ENCODE data around the gene RMDN3. TPM values are rescaled to one million over a fixed set of nuclear protein-coding genes. Genes with fewer than 3 reads are reported as not detected.
A peak's percentile ranks its signal among the peaks of the same experiment; 100 is the strongest.

RMDN3 gene
- 38.2 TPM for total RNA-seq
- polyA plus RNA-seq (ENCODE audit: insufficient read depth, low read depth, low replicate concordance) = 34.9 TPM
- long read RNA-seq, donor 1, transcript RMDN3-202 (13 exons, 2,251 nt) = major isoform, 11 of 13 reads
- long read RNA-seq, donor 1, partial matches to known transcripts = 0 of 13 reads
- long read RNA-seq, donor 1, other reads (novel, unspliced or antisense) = 0 of 13 reads
- long read RNA-seq, donor 2, transcript RMDN3-202 (13 exons, 2,251 nt) = major isoform, 6 of 8 reads
- long read RNA-seq, donor 2, partial matches to known transcripts = 0 of 8 reads
- long read RNA-seq, donor 2, other reads (novel, unspliced or antisense) = 0 of 8 reads
- long read RNA-seq, donor 3, transcript RMDN3-202 (13 exons, 2,251 nt) = major isoform, 7 of 7 reads
- long read RNA-seq, donor 3, partial matches to known transcripts = 0 of 7 reads
- long read RNA-seq, donor 3, other reads (novel, unspliced or antisense) = 0 of 7 reads
- long read RNA-seq, donor 4, transcript RMDN3-202 (13 exons, 2,251 nt) = major isoform, 6 of 8 reads
- long read RNA-seq, donor 4, partial matches to known transcripts = 0 of 8 reads
- long read RNA-seq, donor 4, other reads (novel, unspliced or antisense) = 0 of 8 reads
- long read RNA-seq, donor 5 = 0 reads
- long read RNA-seq, donor 6, partial matches to known transcripts = 0 of 2 reads
- long read RNA-seq, donor 6, other reads (novel, unspliced or antisense) = 0 of 2 reads
- long read RNA-seq, donor 7, transcript RMDN3-202 (13 exons, 2,251 nt) = major isoform, 29 of 55 reads
- long read RNA-seq, donor 7, partial matches to known transcripts = 5 of 55 reads
- long read RNA-seq, donor 7, other reads (novel, unspliced or antisense) = 16 of 55 reads
- long read RNA-seq, donor 8, partial matches to known transcripts = 0 of 2 reads
- long read RNA-seq, donor 8, other reads (novel, unspliced or antisense) = 0 of 2 reads
- long read RNA-seq, donor 9, partial matches to known transcripts = 0 of 1 reads
- long read RNA-seq, donor 9, other reads (novel, unspliced or antisense) = 0 of 1 reads
- long read RNA-seq, donor 10, transcript RMDN3-202 (13 exons, 2,251 nt) = major isoform, 9 of 12 reads
- long read RNA-seq, donor 10, partial matches to known transcripts = 0 of 12 reads
- long read RNA-seq, donor 10, other reads (novel, unspliced or antisense) = 0 of 12 reads

DNA sequence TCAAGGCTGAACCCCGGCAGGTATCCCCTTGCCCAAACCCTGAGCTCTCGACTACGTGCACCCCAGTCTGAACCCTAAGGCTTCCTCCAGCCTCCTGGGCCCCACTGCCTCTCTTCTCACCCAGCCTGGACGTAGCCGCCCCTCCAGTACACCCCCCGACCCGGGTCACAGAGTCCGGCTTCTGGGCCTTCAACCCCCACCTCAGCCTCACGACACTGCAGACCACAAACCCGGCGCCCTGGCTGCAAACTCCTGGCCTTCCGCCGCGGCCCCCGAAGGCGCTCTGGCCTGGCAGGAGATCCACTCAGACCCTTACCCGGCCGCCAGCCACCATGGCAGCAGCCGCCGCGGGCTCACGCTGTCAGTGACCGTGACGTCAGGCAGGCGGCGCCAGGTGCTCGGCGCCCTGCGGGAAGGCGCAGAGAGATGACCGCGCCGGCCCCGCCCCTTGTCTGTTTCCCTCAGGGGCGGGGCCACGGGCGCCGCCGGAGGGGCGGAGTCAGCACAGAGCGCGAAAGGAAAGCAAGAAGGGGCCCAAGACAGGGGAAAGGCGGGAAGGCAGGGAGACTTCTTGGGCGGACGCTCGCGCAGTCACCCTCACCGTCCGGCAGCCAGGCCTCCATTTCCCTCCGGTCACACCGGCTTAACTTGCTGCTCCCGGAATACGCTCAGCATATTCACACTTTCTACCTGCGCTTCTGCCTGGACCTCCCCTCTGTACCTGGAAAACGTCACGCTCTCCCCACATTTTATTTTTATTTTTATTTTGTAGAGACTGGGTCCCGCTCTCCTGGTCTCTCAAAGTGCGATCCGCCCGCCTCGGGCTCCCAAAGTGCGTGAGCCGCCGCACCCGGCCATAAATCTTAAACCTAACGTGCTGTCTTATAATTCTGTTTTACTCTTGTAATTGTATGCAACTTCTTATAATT is at the start of gene RMDN3:
RMDN3 (minus strand) TSS at position 372 of the 929 bp plus-strand sequence. CDS start 471 bp downstream, outside the sequence.
- H3K27ac ChIP-seq (ENCODE audit: low read depth in 2 of 2, low read length in 2 of 2) = peak within 1 kb of the TSS; percentile 65 to 74
- peak within 1 kb of the TSS; percentile 91 to 92 (median 92) for H3K9ac ChIP-seq (ENCODE audit: low read length in 3 of 3)
- FAIRE-seq = no peak
- H3K4me1 ChIP-seq (ENCODE audit: control insufficient read depth in 2 of 3, insufficient read depth in 2 of 3, low read depth in 1 of 3, low read length in 3 of 3) = peaks cover 0 to 3% (median 0%) of the 10 kb centered on the region in 3 donors
- no peaks in the 10 kb centered on the region for H3K9me3 ChIP-seq (ENCODE audit: control insufficient read depth in 2 of 3, insufficient read depth in 1 of 3, low read length in 3 of 3)
- intact Hi-C loops (cut with DNase I) = no loop called here
- peaks cover 6 to 18% (median 13%) of the 10 kb centered on the region in 3 donors for H3K36me3 ChIP-seq (ENCODE audit: control insufficient read depth in 2 of 3, insufficient read depth in 3 of 3, low read length in 3 of 3)
- DNase-seq = peak; percentile 95 to 98 (median 97)
- H3K4me3 ChIP-seq (ENCODE audit: low read length in 3 of 3) = peak within 1 kb of the TSS; percentile 85 to 95 (median 94)
- TF ChIP-seq CTCF (IDR thresholded peaks at IDR 0.05; ENCODE audit: borderline replicate concordance, extremely low read depth, insufficient read depth) = peak; percentile 20
- H3K27me3 ChIP-seq (ENCODE audit: control insufficient read depth, insufficient read depth, low read length) = no peaks in the 10 kb centered on the region

DNA sequence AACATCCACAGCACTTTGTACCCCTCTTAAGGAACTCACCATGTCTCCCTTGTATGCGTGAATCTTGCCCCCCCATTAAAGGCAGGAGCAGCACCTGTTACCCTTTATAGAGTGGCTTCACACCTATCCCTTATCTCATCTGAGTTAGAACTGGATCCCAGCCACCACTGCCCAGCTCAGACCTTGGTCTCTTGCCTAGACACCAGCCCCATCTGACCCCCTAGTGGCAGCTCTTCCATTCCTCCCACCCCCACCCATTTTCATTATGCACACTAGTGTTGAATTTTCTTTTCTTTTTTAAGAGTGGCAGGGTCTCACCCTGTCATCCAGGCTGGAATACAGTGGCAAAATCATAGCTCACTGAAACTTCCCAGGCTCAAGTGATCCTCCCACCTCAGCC is 48.6 kb upstream of the RMDN3 start:
- Histone ChIP-seq H3K4me3 (ENCODE audit: low read length in 3 of 3) (no peak overlapping the region), H3K27me3 (ENCODE audit: control insufficient read depth, insufficient read depth, low read length) (no peaks in the 10 kb centered on the region), H3K9me3 (ENCODE audit: control insufficient read depth in 2 of 3, insufficient read depth in 1 of 3, low read length in 3 of 3) (no peaks in the 10 kb centered on the region), H3K9ac (ENCODE audit: low read length in 3 of 3) (no peak overlapping the region), H3K4me1 (ENCODE audit: control insufficient read depth in 2 of 3, insufficient read depth in 2 of 3, low read depth in 1 of 3, low read length in 3 of 3) (peaks cover 0 to 12% (median 8%) of the 10 kb centered on the region in 3 donors), H3K36me3 (ENCODE audit: control insufficient read depth in 2 of 3, insufficient read depth in 3 of 3, low read length in 3 of 3) (no peaks in the 10 kb centered on the region), H3K27ac (ENCODE audit: low read depth in 2 of 2, low read length in 2 of 2) (no peak overlapping the region)
- TF ChIP-seq CTCF (IDR thresholded peaks at IDR 0.05; ENCODE audit: borderline replicate concordance, extremely low read depth, insufficient read depth) = no peak
- no peak for FAIRE-seq
- intact Hi-C loops (cut with DNase I) = no loop called here
- DNase-seq = no peak

- Histone ChIP-seq H3K9ac (ENCODE audit: low read length in 3 of 3) (no peak overlapping the region), H3K27ac (ENCODE audit: low read depth in 2 of 2, low read length in 2 of 2) (no peak overlapping the region), H3K4me1 (ENCODE audit: control insufficient read depth in 2 of 3, insufficient read depth in 2 of 3, low read depth in 1 of 3, low read length in 3 of 3) (peaks cover 0 to 6% (median 2%) of the 10 kb centered on the region in 3 donors), H3K4me3 (ENCODE audit: low read length in 3 of 3) (no peak overlapping the region), H3K9me3 (ENCODE audit: control insufficient read depth in 2 of 3, insufficient read depth in 1 of 3, low read length in 3 of 3) (no peaks in the 10 kb centered on the region), H3K36me3 (ENCODE audit: control insufficient read depth in 2 of 3, insufficient read depth in 3 of 3, low read length in 3 of 3) (no peaks in the 10 kb centered on the region), H3K27me3 (ENCODE audit: control insufficient read depth, insufficient read depth, low read length) (no peaks in the 10 kb centered on the region)
- DNase-seq (no peak), FAIRE-seq (no peak)
- no peak for TF ChIP-seq CTCF (IDR thresholded peaks at IDR 0.05; ENCODE audit: borderline replicate concordance, extremely low read depth, insufficient read depth)
- intact Hi-C loops (cut with DNase I) = no loop called here
Observed at GRCh38 chr15:40803076-40803475, 48.0 kb upstream of the RMDN3 start.

Data from kidney (tissue), 22 donors.